GM21360 (cell line): Measurements from ENCODE around the gene ARHGEF10L.

Experiments used
- ATAC-seq: cut with Tn5 transposase; IDR thresholded peaks from one replicate; pipeline ENCODE4 v1.9.1; 2021; ENCODE audit warnings: mild to moderate bottlenecking, moderate library complexity; ENCODE audit not compliant: unreplicated experiment

The ARHGEF10L gene

DNA sequence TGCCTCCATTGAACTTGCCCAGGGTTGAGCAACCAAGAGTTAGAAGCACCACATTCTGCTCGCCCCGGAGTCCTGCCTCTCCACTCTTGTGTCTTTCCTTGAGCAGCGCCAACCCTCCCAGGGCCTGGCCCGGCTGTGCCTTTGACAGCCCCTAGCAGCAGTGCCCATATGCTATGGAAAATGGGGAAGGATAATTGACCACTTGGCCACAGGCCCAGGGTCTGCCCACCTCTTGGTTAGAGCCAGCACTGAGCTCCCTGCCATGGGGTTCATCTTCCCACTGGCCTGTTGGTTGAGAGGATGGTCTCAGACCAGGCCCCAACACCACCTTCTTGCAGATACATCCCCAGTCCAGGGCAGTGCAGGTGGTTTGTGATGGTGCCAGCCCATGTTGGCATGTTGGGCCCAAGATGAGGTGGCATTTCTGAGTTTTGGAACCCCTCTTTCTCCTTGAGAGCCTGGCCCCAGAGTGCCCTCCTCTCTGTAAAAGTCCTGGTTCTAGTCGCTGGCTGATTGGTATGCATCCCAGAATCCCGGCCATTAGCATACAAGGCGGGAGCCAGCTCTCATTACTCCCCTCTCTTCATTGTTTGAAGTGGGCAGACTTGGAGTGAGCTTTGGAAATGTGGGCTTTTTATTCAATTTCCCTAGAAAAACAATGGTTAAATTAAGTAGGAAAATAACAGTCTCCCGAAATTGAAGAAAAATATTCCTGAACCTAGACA lies 7.6 kb downstream of the ARHGEF10L start:
- no peak for ATAC-seq

DNA sequence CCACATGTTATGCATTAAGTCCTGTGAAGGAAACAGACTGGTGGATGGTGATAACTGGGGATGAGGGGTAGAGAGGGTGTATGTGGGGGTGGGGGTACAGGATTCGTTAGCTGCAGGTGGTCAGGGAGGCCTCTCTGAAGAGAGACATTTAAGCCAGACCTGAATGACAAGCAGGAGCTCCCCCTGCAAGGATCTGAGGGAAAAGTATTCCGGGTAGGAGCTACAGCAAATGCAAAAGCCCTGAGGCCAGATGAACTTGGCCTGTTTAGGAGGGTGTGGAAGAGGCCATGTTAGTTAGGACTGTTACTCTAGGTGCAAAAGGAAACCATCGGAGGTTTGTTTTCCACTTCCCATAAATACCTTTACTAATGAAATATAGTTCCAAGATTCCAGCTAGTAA lies 9.9 kb downstream of the ARHGEF10L start:
- no peak for ATAC-seq

DNA sequence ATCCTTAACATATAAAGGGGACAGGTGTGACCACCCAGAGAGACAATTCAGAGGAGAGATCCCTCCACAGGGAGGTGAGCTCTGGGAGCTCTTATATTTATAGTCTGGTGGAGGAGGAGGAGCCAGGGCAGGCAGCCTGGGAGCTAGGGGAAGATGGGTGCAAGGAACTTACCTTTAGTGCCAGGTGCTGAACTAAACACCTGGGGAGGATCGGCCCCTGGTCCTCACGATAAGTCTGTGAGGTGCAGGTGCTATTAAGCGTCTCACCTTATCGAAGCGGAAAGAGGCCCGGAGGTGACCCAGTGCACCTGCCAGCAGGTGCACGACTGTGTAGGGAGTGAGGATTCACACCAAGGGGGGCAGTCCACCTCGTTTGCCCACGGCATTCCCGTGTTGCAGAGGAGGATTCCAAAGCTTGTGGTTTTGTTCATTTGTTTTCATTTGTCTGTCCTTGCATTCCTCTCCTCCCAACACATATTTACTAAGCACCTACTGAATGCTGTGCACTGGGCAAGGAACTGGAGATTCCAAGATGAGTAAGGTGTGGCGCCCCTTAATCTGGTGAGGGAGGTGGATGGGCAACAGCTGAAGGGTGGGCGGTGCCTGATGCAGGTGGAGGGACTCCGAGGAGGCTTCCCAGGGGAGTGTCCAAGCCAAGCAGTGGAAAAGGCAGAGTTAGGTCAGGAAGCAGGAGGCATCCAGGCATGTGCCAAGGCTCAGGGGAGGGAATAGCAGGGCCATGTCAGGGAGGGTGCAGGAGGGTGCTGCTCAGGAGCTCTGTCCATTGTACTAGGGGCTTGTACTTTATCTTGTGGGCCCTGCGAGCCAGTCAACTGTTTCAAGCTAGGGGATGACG lies 11.5 kb downstream of the ARHGEF10L start:
- ATAC-seq: no peak

DNA sequence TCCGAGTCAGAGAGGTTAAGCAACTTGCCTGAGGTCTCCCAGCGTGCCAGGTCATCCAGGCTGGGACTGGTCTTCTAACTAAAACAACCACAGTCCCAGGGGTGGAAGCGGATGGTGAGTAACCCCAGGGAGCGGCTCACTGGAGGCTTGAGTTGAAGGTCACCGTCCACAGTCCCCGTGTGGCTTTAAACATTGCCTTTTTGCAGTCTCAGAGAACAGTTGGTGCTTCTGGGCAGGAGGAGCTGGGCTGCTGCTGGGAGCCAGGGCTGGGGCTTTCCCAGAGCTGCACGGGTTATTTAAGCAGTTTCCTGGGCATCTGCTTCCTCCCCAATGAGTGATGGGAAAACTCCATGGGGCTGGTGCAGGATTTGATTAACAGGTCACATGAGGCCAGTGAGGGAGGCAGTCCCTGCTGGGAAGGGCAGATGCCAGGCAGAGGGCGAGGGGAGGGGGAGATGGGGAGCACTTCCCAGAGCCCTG lies 12.3 kb downstream of the ARHGEF10L start:
- no peak for ATAC-seq

DNA sequence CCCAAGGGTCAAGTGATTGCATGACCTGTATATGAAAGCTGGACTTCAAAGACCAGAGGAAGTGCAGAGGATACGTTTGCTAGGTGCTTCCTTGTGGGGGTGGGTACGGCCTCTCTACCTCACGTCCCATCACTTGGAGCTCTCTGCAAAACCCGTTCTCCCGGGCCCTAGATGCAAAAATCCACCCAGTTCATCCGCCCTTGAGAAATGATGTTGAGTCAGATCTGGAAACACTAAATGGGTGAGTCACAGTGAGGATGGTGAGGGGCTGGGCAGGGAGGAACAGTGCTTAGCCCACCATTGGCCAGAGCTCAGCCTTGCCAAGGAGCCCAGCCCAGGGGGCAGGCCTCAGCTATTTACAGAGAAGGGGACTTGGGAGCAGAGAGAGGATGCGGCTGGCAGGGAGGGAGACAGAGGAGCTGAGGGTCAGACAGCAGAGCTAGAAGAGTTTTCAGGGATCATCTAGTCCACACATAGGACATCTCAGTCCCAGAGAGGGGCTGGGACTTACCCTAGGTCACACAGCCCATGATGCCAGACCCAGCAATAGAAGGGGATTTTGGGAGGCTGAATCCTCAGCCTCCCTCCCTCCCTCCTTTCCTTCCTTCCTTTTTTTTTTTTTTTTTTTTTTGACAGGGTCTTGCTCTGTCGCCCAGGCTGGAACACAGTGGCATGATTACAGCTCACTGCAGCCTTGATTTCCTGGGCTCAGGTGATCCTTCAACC lies 14.6 kb downstream of the ARHGEF10L start:
- no peak for ATAC-seq

DNA sequence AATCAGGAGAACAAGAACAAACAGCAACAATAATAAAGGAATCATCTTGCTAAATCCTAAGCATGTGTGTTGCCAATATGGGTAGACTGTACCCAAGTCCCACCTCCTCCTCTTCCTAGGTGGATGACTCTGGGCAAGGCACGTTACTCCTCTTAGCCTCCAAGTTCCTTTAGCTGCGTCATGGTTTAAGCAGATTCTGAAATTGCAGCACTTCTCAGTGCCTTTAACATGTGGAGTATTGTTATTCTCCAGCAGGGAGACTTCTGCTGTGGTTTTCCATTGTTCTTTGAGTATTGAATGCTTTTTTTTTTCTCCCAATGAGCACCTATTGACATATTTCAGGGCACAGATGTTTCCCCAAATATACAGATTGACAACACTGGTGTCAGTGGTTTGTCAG lies 15.5 kb downstream of the ARHGEF10L start:
- ATAC-seq: no peak

DNA sequence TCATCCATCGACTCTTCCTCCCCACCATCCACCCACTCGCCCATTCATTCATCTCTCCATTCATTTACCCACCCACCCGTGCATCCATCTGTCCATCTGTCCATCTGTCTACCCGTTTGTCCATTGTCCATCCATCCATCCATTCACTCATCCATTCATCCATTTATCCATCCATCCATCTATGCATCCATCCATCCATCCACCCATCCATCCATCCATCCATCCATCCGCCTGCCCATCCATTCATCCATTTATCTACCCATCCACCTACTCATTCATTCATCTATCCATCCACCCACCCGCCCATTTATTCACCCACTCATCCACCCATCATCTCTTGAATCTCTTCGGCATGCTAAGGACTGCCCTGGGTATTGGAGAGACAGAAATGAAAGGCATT lies 18.5 kb downstream of the ARHGEF10L start:
- ATAC-seq: no peak

DNA sequence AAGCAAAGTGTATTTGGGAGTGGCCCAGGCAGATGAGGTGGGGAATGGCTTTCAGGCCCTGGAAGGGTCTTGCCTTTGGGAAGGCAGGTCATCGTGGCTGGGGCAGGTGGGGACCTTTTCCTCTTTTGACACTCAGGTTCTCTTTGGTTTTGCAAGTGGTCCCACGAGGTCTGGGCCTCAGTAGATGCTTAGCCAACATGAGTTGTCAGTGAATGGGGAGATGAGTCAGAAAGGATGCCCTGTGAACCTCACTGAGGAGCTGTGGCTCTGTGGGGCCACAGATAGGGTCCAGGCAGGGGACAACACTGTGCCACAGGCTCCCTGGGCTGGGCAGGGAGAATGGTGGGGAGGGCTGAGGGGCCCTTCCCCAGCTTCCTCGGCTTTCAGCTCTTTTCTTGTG lies 19.0 kb downstream of the ARHGEF10L start:
- no peak for ATAC-seq

DNA sequence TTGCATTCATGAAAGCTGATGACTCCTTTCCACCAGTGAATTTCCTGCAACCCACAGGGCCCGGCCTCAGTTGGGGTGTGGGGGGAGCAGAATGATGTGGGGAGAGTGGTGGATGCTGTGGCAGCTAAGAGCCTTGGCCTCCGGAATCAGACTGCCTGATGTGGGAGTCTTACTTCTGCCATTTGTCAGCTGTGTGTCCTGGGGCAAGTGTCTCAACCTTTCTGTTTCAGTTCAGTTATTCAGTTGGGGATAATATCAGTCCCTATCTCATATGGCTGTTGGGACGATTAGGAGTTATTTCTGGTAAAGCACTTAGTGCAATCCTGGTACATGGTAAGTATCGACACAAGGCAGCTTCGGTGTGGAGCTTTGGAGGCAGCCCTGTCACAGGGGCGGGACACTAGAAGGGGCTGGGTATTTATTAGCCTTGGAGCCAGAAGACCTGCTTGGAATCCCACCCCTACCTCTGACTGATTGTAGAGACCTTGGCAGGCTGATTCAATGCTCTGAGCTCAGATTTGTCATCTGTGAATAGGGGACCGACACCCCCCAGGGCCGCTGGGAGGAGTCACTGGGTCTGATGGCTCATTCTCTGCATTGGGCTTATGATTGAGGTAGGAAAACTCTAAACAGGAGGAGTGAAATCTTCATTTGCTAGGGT lies 19.6 kb downstream of the ARHGEF10L start:
- ATAC-seq: no peak

DNA sequence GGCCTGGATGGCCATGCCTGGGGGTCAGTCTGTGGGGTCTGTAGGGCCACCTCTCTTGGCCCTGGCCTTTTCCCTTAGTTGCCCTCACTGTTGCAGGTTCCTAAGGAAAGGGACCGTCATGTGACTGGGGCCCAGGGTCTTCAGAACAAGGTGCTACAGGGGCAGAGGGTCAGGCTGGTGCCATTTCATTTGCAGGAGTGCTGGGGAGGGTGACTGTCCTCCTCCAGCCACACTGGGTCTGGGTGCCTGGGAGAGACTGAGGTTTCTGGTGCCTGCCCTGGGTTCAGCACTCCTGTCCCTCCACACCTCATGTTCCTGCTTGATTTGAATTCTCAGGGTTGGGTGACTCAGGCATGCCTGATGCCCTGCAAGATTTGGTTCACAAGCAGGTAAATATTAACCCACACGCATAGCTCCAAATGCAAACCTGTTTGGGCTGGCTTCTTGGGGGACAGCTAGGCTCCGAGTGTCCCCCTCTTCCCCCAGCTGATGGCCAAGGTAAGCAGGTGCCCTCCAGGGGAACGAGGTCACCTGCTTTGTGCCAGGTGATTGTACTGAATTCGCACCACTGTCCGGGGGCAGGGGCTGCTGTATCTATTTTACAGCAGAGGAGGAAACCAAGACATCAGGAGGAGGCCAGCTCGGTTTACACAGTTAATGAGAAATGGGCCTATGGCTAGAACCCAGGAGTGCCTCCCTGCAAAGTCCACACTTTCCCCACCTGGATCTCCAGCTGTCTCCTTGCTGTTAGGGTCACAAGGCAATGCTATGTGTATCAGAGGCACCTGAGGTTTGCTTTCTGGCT lies 20.3 kb downstream of the ARHGEF10L start:
- ATAC-seq: no peak

DNA sequence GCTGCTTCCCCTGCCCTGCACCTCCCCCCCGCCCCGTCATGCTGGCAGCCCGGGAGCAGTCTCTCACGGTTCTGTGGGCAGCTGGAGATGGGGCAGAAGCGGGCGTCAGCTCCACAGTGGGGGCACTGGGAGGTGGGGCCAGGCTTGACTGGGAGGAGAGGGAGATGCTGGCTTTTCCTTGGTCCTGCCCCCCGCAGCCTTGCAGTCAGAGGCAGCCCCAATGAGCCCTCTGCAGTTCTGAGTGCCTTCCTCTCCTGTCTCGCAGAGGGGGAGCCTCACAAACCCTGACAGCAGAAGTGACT lies 21.7 kb downstream of the ARHGEF10L start:
- no peak for ATAC-seq

DNA sequence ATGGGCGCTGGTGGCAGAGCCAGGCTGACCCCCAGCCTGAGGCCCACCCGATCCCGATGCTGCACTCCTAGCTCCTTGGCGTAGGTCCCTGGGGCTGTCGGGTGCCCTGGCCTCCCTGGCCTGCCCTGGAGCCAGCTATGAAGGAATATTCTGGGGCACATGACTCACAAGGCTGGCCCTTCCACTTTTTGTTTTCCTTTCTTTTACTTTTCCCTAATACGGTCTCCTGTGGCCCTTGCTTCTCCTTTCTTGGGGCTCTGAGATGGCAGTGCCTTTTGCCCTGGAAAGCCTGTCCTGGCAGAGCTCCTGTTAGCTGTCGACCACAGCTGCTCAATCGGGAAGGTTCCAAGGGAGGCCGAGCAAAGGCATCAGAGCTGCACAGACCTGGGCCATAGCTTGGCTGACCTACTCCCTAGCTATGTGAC lies 22.1 kb downstream of the ARHGEF10L start:
- ATAC-seq: no peak

DNA sequence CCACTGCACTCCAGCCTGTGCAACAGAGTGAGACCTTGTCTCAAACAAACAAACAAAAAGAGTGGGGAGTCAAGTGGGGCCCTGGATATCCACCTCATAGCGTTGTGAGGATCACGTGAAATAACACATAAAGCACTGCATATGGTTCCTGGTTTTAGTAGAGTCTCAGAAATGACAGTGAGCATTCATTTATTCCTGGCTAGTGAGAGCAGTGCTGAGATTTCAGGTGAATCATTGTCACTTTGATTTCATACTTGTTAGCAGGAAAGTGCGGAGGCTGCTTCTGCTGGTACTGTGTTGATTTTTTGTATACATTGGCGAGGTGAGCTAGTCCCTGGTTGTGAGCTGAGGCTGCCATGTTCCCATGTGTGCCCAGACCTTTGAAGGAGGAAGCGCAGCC lies 22.9 kb downstream of the ARHGEF10L start:
- ATAC-seq: no peak

DNA sequence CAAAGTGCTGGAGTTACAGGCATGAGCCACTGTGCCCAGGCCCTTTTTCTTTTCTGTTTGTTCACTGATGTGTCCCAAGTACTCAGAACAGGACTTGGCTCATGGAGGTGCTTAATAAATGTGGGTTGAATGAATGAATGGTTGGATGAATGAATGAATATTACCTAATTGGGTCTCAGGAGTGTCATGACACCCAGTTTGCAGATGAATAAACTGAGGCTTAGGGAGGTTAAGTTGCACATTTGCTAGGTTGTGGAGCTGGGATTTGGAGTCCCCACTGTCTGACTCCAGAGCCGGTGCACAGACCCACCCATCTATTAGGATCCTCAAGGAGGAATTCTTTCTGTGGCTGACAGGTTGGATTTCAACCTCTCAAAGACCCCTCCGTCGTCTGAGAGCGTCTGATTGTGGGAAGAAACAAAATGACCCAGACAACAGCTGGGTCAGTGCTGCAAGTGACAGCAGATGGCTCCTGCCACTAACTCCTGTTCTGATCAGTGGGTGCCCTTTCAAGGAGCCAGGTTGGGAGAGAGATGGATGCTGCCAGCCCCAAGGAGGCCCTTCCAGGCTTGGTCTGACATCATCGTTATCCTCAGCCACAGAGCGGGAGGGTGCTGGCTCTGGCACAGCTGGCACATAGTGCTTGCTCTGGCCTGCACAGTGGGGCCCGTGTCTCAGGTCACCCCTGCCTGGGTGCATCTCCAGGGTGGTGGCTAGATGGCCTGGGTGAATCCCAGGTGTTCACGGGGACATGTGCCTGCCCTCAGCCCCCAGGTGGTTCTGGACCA lies 24.2 kb downstream of the ARHGEF10L start:
- no peak for ATAC-seq

DNA sequence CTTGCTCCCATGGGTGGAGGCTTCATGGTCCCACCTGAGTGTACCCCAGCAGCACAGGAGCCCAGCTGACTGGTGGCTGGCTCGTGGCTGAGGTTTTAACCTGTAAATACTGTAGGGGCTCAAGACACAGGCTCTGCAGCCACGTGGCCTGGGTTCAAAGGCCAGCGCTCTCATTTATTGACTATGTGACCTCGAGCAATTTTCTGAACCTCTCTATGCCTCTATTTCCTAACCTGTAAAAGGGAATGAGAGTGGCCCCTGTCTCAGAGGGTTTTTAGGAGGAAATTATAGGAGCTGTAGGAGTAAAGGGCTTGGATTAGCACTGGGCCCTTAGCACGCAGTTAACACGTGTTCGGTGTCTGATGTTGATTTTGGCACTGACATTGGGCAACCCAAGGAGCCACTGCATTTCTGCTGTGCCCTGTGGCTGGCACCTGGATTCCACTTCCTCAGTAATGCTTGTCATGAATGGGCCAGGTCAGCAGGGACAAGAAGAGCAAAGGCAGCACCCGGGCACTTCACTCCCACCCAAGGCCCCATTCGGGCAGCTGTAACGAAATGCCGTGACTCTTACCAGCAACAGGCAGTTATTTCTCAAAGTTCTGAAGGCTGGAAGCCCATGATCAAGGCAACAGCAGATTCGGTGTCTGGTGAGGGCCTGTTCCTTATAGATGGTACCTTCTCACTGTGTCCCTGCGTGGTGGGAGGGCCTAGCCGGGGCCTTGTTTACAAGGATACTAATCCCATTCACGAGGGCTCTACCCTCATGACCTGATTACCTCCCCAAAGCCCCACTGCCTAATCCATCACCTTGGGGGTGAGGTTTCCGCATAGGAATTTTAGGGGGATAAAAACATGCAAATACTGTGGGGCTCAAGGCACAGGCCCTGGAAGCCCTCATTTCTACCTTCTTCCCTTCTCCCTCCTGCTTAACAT lies 25.2 kb downstream of the ARHGEF10L start:
- no peak for ATAC-seq

DNA sequence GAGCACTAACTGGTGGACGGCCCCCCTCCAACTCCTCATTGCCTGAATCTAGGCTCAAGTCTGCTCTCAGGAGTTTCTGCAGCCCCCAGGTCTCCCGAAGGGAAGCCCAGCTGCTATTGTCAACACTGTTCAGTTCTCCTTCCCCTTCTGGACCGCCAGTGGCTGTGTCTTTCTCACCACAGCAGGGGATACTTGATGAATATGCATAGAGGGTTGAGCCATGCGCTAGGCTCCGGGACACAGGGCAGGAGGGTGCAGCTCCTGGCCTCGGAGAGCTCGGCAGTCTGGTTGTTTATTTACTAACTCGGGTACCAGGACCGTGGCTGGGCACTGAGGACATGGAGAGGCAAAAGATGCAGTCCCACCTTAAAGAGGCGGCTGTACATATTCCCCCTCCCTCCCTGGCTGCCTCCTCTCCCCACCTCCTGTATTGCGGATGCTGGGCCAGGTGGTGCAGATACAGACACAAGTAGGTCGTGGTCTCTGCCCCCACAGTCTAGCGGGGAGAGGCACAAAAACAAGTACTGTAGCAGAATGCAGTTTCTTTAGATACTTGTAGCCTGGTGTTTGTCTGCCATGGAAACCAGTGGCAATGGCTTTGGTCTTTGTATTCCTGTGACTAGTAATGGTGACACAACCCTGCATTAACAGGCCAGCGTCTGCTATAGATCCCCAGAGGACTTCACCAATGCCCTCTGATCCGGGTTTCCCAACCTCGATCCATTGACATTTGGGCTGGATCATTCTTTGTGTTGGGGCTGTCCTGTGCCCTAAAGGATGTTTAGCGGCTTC lies 26.2 kb downstream of the ARHGEF10L start:
- no peak for ATAC-seq

DNA sequence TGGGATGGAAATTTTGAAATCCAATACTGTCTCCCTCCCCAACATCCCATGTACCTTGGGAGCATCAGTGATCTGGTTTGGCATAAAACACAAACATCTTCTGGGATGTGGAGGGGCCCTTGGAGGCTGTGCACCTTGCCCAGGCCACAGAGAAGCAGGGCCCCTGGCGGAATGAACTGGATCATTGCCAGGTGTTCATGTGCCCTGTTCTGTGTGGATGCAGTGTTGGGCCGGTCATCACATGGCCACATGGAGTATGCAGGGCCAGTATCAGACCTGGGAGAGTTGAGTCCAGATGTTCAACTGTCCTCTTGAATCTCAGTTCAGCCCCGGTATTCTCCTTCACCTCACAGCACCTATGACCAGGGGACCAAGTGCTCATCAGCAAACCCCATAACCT lies 26.9 kb downstream of the ARHGEF10L start:
- no peak for ATAC-seq

DNA sequence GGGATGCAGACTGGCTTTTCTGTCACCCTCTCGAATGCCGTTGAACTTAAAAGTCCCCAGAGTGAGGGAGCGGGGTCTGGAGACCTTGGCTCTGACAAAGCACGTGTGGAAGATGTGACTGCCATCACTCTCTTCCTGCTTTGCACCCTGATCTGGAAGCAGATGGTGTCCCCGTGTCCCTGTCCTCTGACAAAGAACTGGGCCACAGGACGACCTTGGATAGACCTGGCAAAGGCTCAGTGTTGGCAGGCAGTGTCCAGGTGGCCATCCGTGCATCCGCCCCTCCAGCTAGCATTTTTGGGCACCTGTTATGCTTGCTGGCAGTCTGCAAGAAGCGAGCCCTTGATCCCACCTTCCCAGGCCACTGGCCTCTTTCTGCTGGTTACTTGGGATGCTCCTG lies 27.4 kb downstream of the ARHGEF10L start:
- ATAC-seq: no peak
